HT-29 (cell line): Measurements from ENCODE around the gene CFAP53. TPM values are rescaled to one million over a fixed set of nuclear protein-coding genes. Genes with fewer than 3 reads are reported as not detected.
A peak's percentile ranks its signal among the peaks of the same experiment; 100 is the strongest.
"Not testable (repeated sequence)": the region's sequence is repeated elsewhere in the genome, so short reads cannot be mapped to it uniquely, and the experiment has no call there.

Experiments used
- DNase-seq: peaks from one replicate; pipeline ENCODE4 v3.0.0-alpha.2; 2015; ENCODE audit warnings: low spot score
- total RNA-seq: library from RNA; depleted of rRNA; stranded (reverse); fragments of >200 nt; shearing (Covaris generic); gene quantifications from 2 replicates; pipeline ENCODE4 v1.2.3, GENCODE V29; 2014

The CFAP53 gene
- total RNA-seq, 1 experiment from 2014 or later: not detected

DNA sequence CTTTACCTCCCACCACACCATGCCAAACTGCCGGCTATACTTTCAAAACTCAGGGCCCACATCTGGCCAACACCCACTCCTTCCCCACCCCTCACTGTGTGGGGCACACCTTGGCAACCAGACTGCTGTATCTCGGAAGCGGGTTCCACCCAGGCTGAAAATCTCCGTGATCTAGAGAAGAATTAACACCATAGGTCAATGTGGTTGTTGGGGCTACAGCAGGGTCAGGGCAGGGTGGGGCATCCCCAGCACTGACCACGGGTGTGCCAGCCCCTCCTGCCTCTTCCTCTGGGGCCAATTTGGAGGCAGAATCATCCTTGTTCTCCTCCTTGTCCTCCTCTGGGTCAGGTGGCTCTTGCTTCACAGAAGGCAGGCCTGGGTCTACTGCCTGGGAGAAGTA, 6.3 kb upstream of the CFAP53 start:
- DNase-seq: no peak

DNA sequence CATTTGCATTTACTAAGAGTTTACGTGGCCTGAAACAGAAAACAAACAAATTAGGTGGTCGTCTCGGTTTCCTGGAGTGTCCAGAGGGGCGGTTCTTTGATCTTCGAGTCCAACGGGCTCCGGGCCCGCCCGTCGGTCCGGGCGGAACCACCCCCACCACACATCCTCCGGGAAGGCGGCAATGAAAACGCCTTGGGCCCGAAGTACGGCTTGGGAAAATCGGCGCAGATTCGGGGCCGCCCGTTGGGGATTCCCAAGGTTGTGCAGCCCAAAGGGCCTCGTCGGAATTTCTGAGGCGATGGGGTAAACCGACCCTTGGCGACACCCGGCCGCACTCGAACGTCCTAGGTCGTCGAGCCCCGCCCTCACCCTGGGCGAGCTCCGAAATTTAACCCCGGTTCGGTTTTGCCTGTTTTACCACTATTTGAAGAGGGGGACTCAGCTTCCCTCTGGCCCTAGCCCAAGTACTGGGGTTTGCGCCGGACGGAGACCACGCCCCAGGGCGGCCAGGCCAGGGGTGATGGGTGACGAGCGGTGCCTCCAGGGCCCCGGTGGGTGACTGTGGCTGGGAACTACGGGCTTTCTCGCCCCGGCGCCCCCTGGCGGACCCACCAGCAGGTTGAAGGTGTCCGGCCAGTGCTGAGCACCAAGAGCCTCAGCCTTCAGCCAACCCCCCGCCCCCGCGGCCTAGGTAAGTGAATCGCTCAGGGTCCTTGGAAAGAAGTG, 1.9 kb upstream of the CFAP53 start:
- DNase-seq: no peak

DNA sequence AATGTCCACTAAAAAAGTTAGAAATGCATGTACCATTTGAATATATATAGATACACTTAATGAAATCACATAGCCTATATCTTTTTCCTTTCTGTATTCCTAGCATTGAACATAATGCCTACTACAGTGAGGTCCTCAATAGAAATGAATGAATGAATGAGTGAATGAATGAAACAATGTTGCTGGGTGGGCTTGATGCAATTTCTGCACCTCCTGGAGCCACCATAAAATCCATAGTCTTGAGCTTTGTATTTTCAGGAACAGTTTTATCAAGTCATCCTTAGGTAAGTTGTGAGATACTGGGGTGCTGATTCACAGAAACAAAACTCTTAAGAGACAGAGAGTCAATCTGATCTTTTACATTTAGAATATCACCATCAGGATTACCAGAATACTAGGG, 3.3 kb downstream of the CFAP53 start:
- DNase-seq: no peak

DNA sequence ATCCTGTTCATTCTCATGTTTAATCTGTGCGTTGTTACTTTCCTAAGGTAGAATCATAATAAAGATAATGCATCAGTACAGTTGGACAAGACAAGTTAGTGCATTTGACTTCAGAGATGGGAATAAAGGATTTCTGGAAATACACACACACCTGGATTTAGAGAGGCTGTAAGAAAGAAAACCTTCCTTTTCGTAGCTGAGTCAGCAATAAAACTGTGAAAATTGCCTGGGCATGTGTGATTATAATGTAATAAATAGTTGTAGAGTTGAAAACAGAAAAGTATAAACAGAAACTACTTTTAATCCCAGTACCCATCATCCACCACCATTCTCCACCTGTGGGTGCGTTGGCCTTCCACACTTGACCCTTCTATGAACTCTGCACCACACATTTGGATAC, 15.4 kb downstream of the CFAP53 start:
- DNase-seq: no peak

DNA sequence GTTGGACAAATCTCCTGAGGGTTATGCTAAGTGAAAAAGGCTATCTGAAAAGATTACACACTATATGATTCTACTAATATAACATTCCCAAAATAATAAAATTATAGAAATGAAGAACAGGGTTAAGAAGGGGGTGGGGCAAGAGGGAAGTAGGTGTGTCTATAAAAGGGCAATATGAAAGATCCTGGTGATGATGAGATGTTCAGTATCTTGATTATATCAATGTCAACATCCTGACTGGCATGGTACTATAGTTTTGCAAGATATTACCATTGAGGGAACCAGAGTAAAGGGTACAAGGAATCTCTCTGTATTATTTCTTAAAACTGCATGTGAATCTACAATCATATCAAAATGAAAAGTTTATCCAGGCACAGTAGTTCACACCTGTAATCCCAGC, 16.7 kb downstream of the CFAP53 start:
- no peak for DNase-seq

DNA sequence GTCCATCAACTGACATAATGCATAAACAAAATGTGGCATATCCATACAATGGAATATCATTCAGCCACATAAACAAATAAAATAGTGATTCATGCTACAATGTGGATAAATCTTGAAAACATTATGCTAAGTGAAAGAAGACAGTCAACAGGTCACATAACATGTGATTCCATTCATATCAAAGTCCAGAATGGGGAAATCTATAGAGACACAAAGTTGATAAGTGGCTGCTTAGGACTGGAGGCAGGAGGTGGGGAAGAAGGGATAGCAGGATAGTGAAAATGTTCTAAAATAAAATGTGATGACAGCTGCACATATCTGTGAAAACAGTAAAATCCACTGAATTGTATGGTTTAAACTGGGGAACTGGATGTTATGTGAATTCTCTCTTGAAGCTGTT, 18.7 kb downstream of the CFAP53 start:
- DNase-seq: no peak

DNA sequence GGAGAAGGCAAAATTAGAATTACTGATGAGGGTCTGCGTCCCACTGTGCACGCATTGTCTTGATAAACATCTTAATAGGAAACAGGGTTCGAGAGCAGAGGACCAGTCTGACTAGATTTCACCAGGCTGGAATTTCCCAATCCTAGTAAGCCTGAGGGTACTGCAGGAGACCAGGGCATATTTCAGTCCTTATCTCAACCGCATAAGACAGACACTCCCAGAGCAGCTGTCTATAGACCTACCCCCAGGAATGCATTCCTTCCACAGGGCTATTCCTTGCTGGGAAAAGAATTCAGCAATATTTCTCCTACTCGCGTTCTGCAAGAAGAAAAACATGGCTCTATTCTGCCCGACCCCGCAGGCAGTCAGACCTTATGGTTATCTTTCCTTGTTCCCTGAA, 24.5 kb downstream of the CFAP53 start:
- not testable (repeated sequence) for DNase-seq

DNA sequence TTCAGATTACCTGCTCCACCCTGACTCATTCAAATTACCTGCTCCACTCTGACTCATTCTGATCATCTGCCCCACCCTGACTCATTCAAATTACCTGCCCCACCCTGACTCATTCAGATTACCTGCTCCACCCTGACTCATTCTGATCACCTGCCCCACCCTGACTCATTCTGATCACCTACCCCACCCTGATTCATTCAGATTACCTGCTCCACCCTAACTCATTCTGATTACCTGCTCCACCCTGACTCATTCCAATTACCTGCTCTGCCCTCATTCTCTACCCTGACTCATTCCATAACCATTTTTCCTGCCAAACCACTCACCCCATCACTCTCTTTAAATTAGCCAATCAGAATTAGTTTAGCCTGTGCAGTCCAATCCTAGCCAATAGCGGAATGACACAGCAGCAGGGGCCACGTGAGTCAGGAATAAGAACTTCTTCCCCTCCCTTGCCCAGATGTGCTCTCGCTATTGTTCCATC, 26.2 kb downstream of the CFAP53 start:
- DNase-seq: peak; percentile 22

DNA sequence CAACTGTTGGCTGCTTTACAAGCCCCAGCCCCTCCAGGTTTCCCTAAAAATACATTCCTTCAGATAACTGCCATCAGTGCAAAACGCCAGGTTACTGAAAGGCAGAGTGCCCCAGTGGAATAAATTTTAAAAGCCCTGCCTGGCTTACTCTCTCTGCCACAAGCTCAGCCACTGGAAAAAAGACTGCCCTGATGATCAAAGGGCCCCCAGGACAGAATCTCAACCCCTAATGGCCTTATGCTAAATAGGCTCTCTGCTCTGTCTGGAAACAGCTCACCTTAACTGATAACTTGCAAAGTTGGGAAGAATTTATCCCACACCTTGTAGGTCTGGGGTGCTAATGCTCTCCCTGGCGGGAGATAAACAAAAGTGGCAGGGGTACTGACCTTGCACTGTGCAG, 33.9 kb downstream of the CFAP53 start:
- DNase-seq: no peak

DNA sequence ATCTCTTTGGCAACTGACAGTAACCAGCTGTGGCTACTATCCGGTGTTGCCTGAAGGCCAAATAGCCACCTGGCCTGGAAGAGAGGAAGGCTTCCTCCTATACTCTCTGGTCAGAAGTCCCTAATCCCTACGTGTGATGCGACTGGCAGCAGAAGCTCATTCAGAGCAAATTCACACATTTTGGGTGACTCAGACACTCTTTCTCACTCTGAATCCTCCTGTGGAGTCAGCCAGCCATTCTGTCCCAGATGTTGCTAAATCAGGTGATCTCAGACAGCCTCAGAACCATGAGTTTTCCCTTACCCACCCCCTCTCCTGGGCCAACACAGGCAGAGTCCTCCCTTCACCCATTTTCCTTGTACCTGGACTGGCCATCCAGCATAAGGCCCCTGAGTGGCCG, 34.7 kb downstream of the CFAP53 start:
- DNase-seq: no peak

DNA sequence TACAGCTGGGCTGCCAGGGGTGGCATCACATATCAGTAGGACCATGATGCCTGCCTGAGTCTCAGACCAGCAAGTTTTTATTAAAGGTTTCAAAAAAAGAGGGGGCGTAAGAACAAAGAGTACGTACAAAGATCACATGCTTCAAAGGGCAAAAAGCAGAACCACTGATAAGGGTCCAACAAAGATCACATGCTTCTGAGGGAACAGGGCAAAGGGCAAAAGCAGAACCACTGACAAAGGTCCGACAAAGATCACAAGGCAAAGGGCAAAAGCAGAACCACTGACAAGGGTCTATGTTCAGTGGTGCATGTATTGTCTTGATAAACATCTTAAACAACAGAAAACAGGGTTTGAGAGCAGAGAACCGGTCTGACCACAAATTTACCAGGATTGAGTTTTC, 46.0 kb downstream of the CFAP53 start:
- DNase-seq: not testable (repeated sequence)

DNA sequence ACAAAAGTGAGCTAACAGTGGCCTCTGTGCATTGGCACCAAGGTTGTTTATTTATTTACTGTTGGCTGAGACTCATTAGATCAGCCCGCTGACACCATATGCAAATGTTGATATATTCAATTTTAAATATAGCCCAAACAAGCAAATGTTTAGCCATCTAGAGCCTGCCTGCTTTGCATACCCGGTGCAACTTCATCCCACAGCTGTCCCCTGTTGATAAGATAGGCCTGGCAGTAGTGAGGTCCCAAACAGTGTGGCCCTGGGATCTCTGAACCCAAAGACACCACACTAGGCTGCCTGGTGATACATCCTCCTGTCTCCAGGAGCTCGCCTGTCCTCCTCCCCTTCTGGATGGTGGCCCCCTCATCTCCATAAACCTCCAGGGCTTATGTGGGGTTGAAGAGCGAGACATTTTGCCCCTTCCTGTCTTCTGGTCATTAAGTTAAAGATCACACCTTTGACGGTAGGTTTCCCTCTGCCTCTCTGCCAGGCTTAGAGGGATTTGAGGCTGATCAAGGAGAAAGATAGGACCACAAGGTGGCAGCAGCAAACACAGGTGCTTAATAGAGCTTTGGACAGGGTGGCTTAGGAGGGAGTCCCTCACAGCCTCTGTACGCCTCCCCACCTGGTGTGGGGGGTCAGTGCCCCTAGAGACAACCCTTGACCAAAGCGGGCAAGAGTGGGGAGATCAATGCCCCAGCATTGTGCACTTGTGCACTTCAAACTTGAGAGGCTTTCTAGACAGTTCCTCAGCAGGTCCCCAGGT, 47.7 kb downstream of the CFAP53 start:
- peak; percentile 58 for DNase-seq

DNA sequence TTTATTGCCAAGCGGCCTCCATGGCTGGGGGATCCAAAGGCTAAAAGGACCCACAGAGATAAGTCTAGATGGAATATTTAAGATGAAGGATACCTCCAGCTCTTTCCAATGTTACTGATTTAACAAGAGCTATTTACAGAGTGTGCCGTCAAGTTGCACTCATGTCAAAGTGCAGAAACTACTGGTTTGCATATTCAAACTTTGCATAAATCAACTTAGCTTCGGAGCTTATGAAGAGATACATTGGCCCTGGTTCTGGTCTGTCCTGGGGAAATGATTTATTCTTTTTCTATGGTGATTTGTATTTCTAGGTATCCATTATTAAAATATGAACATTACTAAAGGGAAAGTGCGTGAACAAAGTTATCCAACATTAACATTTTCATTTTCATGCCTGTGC, 57.0 kb downstream of the CFAP53 start:
- DNase-seq: no peak

DNA sequence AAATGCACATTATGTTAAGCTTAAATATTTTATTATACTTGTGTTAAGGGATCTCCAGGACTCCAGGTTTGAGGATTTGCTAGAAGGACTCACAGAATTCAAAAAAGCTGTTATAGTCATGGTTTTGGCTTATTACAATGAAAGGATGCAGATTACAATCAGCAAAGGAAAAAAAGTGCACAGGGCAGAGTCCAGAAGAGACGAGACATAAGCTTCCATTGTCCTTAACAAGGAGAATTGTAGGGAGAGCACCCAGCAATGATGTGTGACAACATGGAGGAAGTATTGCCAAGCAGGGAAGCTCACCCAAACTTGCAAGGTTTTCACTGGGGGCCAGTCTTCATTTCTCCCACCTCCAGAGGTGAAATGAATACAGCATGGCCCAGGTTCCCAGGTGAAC, 58.6 kb downstream of the CFAP53 start:
- no peak for DNase-seq

DNA sequence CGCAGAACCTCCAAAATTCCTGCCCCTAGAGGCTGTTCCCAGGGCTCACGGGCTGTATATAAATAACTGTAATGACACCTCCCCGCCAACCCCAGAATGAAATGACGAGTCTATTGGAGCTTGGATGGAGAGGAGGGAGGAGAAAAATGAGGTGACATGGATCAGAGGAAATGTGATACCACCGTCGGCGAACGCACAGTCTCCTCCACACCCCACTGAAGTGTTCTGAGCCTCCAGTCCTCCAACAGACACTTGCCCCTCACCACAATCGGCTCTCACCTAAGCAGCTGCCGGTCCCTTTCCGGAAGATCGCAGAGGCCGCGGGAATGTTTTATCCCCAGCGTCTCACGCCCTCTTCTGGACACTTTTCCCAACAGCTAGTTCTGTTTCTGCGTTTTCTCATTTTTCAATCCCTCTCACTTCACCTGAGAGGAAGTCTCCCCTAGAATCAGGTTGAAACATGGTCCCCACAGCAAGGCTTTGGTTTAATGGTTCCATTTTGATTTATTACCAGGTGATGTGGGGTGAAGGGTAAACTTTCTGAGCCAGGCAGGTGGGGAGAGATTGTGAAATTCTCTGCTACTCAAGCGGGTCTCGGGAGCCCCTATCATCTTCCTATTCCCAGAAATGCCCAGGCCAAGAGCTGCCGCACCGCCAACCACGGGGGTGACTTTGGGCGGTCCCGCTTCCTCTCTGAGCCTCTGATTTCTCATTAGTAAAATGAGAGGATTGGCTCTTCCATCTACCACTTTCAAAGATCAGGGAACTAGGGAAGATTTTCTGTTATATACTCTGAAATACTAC, 62.3 kb downstream of the CFAP53 start:
- DNase-seq: peak; percentile 72

DNA sequence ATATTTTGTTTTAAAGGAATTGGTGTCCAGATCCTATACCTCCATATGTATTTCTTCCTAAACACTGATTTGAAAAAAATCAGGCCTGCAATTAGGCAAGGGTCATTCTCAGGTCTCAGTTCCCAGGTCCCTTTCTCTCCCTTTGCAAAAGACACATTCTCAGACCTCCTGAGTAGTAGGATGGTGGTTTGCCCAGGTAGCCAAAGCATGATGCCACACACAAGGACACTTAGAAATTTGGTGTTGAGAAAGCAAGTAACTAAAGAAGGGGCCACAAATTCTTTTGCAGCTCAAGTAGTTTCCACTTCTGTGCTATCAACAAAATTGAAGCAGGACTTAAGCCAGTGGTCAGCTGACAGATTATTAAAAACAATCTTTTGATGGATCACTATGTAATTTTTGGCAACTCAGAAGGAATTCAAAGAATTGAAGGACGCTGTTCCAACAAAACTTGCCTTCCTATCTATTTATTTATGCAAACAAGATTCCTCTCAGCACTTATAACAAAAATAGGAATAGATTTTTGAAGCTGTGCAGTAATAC, 64.7 kb downstream of the CFAP53 start:
- DNase-seq: no peak

DNA sequence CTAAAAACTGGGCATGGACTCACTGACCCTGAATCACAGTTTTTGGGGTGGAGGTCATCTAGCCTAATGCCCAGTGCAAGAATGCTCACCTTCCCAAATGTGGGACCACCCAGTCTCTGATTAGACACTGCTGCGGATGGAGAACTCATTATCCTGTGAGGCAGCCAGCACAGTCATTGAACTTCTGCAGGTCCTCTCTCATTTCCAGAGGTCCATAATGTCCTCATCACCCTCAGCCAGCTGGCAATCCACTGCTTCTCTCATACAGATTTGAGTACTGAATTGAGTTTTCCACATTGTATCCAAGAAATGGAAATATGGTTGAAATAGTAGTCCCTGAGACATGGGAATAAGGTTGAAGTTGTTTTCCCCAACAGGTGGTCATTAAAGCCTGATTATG, 66.4 kb downstream of the CFAP53 start:
- DNase-seq: no peak

DNA sequence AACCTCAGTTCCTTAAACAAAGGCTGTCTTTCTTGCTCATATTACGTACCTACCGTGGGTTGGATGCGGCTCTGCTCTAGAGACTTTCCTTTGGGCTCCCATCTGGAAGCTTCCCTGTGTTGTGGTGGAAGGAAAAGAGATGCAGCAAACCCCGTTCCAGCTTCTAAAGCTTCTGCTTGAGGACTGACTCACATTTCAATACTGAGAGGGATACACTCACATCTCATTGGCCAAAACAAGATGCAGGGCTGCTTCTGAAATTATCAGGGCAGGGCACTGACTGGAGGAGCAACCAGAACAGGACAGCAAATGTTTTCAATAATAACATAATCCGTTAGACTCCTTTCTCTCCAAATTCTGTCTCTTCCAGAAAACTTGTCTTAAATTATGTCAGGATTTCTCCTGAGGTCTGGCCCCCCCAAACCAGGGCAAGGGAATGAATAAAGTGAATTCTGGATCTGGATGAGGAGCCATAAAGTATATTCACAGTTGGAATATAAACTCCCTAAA, 66.9 kb downstream of the CFAP53 start:
- DNase-seq: no peak

DNA sequence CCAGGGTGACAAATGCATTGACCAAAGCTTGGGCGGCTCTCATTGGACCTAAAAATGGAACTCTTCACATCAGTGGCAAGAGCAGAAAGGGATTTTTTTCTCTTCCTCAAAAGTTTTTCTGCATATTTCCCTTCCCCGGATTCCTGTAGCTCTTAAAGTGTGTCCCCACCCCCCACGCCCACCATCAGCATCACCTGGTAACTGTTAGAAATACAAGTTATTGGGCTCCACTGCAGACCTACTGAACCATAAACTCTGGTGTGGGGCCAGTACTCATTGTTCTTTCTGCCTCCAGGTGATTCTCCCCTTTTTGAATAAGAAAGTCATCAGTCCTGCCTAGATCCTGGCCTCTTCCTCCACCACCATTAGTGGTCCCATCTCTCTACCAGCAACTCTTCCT, 70.0 kb downstream of the CFAP53 start:
- DNase-seq: no peak

DNA sequence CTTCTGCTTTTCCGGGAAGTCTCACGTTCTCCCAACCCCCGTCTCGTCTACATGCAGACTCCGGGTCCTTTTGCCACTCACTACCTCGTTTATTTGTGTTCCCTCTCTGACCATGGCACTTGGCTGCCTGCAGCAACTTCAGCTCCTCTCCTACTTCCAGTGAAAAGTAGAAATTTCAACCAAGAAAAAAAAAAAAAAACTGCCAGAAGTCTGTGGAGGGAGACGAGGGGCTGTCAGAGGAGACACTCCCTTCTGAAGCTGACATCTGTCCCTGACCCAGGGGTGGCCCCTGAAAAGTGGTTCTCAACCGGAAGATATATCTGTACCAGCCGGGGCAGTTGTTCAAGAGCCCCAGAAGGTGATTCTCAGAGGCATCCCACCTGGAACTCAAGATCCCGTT, 70.6 kb downstream of the CFAP53 start:
- no peak for DNase-seq

DNA sequence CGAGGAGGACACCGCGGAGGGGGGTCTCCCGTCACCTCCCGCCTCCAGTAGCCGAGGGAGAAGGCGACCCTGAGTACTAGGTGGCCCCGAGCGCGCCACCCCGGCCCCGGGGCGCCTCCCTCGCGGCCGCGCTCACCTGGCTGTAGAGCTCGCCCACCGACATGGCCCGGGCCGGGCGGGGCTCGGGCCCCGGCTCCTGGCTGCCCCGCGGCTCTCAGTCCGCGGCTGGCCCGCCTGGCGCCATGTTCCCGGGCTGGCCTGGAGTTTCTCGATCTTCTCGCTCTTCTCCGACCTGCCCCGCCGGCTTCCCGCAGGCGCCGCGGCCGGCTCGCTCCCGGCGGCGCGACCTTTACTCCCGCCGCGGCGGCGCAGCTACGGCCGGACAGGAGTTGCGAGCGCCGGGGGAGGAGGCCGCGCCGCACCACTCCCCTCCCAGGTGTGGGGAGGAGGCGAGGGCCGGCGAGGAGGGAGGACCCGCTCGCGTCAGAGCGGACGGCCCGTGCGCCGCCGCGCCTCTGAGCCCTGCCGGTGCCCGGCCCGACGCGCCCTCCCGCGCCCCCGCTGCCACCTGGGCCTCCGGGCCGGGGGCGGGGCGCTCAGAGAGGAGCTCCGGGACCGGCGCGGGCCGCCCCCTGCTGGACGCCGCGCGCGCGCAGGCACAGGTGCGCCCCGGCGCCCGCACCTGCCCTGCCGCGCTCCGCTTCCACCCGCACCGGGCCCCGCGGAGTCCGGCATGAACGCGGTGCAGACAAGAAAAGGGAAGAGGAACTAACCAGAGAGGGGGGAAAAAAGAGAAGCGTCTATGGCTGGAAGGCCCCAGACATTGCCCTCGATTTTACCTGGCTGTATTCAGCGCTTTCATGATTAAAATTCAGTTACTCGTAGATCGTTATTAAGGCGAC, 71.4 kb downstream of the CFAP53 start, which contains the start of gene MYO5B:
Gene MYO5B, minus strand, starts transcription at position 517 of the 902 bp plus-strand sequence. Its CDS starts 354 bp downstream, at position 163.
- DNase-seq: peak; percentile 85
